OCI-LY3 (cell line): ENCODE data around the gene CLTB.

Experiments used
- EZH2phosphoT487 ChIP-seq: fragments of 200-600 bp; shearing (Covaris generic); IDR thresholded peaks from 2 replicates; pipeline ENCODE4 v1.6.1; 2018; ENCODE audit warnings: antibody characterized with exemption, mixed run types, low read depth
- TF ChIP-seq, protein P1 (sequence below): fragments of 200-600, 300-600 bp; sonication (generic); IDR thresholded peaks from 2 replicates; pipeline ENCODE4 v1.5.1; 2014; ENCODE audit warnings: antibody characterized with exemption, low read length, low read depth

- TF ChIP-seq, protein P1, sequence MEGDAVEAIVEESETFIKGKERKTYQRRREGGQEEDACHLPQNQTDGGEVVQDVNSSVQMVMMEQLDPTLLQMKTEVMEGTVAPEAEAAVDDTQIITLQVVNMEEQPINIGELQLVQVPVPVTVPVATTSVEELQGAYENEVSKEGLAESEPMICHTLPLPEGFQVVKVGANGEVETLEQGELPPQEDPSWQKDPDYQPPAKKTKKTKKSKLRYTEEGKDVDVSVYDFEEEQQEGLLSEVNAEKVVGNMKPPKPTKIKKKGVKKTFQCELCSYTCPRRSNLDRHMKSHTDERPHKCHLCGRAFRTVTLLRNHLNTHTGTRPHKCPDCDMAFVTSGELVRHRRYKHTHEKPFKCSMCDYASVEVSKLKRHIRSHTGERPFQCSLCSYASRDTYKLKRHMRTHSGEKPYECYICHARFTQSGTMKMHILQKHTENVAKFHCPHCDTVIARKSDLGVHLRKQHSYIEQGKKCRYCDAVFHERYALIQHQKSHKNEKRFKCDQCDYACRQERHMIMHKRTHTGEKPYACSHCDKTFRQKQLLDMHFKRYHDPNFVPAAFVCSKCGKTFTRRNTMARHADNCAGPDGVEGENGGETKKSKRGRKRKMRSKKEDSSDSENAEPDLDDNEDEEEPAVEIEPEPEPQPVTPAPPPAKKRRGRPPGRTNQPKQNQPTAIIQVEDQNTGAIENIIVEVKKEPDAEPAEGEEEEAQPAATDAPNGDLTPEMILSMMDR: no peak
- no peak for TF ChIP-seq EZH2phosphoT487
Observed at GRCh38 chr5:176400382-176401156, 15.8 kb downstream of the CLTB start.
